ENCODE data around the gene LMX1B.
"Not testable (repeated sequence)": the region's sequence is repeated elsewhere in the genome, so short reads cannot be mapped to it uniquely, and the experiment has no call there.

The LMX1B gene

DNA sequence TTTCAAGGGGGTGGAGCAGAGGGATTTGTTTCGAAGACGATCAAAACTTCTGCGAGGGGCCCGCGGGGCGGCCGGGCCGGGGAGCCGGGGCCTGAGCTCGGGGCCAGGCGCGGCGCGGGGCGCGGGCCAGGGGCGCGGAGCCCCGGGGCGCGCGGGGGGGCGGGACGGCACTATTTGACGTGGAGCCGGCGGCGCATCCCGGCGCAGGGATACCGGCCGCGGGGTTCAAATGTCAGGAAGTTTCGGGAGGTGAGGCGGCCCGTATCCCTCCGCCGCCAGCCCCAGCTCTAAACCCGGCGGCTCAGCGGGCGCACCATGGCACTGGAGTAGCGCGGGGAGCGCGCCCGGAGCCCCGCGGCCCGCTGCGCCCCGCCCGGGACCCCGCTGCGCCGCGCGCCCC is at the start of gene LMX1B:
Gene LMX1B (plus strand): TSS at position 278 of the 400 bp plus-strand sequence. CDS start 522 bp downstream, outside the sequence.
- DNase-seq (ENCODE audit: low spot score) = no peak

- no peak for DNase-seq (ENCODE audit: low spot score)
Observed at GRCh38 chr9:126564128-126564527, 49.6 kb upstream of the LMX1B start.

DNA sequence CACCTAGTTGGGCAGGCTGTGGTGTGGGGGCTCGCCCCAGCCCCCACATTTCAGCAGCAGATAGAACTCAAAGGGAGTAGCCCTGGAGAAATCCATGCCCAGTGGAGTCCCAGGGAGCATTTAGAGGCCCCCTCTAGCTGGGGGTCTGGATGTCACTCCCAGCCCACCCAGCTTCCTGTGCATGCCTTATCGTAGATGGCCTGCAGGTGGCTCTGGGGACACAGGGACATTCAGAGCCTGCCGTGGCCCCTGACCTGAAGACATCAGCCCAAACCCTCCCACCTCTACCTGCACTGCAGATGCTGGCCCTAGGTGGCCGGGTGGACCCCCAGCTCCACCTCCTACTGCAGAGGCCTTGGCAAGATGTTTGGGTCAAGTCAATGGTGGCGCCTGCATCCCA is 49.0 kb upstream of the LMX1B start:
- no peak for DNase-seq (ENCODE audit: low spot score)

DNA sequence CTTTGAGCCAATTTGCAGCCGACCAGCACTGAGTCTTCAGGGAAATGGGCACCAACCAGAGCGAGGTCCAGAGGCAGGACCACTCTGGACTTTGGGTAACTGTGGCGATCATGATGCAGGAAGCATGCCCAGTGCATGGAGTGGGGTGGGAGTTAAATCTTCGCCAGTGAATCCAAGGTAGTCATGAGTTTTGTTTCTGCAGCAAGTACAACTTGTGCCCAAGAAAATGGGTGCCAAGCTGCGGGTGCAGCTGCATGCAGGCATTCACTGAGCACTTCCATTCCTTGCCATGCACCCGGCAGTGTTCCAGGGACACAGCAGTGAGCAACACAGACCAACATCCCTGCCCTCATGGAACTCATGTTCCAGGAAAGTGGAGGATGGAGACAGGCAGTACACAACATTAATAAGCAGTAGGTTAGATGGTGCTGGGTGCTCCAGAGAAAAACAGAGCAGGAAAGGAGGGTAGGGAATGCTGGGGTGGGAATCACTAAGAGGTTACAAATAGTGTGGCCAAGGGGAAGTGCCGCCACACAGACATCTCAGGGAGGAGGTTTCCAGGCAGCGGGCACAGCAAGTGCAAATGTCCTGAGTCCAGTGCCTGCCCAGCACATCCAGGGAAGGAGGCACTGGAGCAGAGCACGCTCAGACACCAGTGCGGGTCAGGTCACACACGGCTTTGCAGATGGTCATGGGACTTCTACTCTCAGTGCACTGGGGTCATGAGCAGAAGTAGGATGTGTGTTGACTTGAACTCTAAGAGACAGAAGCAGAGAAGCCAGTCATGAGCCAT is 48.2 kb upstream of the LMX1B start:
- DNase-seq (ENCODE audit: low spot score) = no peak

- no peak for DNase-seq (ENCODE audit: low spot score)
Observed at GRCh38 chr9:126569036-126569435, 44.7 kb upstream of the LMX1B start.

DNA sequence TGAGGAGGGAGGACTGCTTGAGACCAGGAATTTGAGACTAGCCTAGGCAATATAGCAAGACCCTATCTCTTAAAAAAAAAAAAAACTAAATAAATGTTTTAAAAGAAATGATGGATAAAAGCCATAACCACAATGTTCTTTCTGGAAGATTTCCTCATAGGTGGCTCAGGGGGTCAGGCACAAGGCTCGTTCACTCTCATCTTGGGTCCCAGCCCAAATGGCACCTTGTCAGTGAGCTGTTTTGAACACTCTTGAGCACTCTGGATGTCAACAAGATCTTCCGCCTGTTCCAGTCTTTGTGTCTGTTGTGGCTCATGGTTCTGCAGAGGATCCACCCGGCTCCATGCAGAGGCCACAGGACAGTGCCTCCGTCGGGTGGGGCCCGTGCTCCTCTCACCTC is 35.7 kb upstream of the LMX1B start:
- no peak for DNase-seq (ENCODE audit: low spot score)

DNA sequence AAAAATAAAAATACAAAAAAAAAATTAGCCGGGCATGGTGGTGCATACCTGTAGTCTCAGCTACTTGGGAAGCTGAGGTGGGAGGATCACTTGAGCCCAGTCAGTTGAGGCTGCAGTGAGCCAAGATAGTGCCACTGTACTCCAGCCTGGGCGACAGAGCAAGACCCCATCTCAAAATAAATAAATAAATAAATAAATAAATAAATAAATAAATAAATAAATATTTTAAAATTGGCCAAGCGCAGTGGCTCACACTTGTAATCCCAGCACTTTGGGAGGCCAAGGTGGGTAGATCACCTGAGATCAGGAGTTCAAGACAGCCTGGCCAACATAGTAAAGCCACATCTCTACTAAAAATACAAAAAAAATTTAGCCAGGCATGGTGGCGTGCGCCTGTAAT is 33.4 kb upstream of the LMX1B start:
- DNase-seq (ENCODE audit: low spot score) = not testable (repeated sequence)

DNA sequence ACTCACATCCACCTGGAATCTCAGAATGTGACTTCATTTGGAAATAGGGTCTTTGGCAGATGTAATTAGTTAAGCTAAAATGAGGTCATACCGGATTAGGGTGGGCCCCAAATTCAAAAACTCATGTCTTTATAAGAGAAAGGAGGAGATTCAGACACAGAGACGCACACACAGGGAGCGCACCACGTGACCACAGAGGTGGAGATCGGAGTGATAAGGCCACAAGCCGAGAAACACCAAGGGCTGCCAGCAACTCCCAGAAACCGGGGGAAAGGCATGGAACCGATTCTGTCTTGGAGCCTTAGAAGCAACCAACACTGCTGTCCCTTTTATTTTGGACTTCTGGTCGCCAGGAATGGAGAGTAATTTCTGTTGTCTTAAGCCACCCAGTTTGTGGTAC is 31.8 kb upstream of the LMX1B start:
- DNase-seq (ENCODE audit: low spot score) = no peak

DNA sequence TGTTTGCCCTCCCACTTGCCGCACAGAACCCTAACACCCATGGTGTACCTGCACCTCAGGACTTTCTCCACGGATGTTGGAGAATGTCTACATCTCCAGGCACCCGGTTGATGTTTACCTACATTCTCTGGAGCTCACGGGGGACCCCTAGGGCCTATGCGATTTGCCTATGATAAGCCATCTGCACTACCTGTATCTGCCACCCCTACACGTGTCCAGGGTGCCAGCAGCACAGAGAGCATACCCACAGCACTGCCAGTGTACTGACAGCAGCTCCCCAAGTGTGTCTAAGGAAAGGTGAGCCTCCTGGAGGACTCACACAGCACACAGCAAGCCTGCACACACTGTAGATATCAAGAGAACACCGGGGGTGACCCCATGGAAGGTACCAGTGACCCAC is 31.3 kb upstream of the LMX1B start:
- no peak for DNase-seq (ENCODE audit: low spot score)

DNA sequence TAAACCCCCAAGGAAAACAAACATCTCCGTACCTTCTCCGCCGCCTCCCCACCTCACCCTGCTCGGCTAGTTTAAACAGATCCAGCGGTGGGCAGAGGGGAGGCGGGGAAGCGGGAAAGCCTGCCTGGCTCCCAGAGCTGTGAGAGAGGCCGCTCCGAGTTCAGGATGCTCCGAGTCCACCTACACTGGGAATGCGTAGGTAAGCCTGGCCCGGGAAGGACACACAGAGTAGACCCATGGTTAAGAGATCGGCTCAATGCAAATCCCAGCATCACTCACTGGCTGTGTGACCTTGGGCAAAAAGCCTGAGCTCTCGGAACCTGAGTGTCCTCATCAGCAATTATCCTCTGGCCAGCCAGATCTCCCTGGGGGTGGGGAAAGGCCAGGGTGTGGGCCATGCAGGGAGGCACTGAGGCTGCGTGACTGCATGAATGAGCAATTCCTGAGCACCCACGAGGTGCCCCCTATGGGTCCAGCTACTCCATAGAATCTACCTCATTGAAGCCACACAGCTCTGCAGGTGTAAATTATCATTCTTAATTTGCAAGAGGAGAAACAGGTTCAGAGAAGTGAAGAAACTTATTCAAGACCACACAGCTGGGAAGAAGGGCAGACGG is 30.5 kb upstream of the LMX1B start:
- no peak for DNase-seq (ENCODE audit: low spot score)

GRCh38 chr9:126584611-126585010 is 29.1 kb upstream of the LMX1B start:
- DNase-seq (ENCODE audit: low spot score) = no peak

GRCh38 chr9:126586236-126586635 is 27.5 kb upstream of the LMX1B start:
- no peak for DNase-seq (ENCODE audit: low spot score)

DNA sequence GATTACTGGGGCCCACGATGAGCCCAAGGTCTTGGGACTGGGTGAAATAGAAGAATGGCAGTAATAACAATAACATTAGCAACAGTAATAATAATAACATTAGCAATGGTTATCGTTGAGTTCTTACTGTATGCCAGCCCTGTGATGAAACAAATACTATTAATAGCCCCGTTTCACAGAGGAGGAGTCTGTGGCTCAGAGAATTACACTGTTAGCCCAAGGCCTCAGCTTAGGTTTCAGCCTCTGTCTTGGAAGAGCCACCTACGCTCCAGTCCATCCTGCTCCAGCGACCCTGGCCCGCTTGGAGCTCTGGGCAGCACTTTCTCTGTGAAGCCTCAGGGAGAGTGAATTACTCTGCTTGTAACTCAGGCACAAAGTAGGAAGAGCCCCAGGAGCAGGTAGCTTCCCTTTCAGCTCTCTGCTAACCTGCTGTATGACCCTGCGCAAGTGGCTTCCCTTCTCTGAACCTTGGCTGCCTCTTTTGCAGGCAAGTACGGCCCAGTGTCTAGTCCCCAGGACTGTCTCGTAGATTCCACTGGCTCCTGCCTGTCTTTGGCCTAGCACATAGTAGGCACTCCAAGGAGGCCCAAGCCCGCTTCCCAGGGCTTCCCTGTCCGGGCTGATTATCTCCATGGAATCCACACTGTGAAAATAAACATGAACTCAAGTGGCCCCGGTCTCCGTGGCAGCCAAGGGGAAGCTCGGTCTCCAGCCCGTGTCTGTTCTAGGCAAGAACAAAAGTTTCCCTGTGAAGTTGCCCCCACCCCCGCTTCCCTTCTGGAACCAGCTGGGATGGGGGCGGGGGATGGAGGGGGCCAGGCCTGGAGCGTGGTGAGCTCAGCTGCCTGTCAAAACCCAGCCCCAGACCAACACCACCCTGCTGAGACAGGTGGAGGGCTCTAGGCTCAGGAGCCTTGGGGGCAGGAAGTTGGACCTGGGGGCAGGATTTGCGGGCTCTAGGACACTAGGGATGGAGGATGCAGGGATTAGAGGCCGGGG is 26.2 kb upstream of the LMX1B start:
- DNase-seq (ENCODE audit: low spot score) = no peak

DNA sequence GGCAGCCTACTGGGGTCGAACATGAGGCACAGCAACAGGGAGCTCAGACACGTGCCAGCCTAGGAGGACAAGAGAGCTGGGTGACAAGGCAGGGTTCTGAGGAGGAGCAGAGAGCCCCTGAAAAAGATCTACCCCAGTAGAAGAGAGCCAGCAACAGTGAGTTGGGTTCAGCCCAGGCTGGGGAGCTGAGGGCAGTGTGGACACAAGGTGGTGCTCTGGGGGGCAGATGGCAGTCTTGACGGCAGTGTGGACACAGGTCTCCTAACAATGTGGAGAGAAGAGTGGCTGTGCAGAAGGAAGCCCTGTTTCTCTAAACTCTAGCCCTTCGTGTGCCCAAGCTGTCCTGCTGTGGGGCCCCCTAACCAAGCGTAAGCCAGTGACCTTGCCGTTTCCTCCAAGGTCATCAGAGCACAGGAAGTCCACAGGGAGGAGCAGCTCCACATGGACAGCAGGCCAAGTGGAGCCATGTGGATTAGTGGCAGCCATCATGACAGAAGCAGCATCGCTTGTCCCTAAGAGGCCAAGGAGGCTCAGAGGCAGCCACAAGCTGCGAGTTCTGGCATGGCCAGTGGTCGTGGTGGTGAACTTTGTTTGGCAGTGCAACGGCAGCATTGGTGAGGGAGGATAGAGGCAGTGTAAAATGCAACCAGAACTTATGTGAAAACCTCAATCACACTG is 25.1 kb upstream of the LMX1B start:
- no peak for DNase-seq (ENCODE audit: low spot score)

GRCh38 chr9:126589349-126589748 is 24.4 kb upstream of the LMX1B start:
- no peak for DNase-seq (ENCODE audit: low spot score)

GRCh38 chr9:126591083-126591482 is 22.6 kb upstream of the LMX1B start:
- no peak for DNase-seq (ENCODE audit: low spot score)

- no peak for DNase-seq (ENCODE audit: low spot score)
Observed at GRCh38 chr9:126591922-126592321, 21.8 kb upstream of the LMX1B start.

DNA sequence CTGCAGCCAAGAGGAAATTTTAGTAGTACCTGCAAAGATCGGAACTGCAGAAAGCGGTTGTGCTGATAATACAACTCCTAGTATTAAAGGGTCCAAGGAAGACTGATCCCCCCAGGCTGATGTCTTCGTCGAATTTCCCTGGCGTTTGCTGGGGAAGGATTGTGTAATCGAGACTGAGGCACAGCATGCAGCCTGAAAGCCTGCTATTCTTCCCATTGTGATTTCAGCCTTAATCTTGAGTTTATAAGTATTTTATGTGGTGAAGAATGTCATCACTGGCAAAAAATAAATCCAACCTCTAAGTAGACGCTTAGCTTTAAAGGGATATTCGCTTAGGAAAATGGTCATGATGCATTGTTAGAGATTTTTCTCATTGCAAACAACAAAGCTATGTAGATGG is 21.3 kb upstream of the LMX1B start:
- no peak for DNase-seq (ENCODE audit: low spot score)

DNA sequence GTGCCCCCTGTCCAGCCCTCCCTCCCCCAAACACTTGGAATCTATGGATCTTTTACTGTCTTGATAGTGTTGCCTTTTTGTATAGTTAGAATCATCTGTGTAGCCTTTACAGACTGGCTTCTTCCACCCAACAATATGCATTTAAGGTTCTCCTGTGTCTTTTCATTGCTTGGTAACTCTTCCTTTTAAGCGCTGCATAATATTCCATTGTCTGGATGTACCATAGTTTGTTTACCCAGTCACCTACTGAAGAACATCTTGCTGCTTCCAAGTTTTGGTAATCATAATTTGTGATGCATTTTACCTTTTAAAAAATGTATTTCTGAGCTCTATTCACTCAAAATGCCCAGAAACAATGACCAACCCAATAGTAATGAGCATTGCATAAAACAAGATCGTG is 17.7 kb upstream of the LMX1B start:
- DNase-seq (ENCODE audit: low spot score) = no peak

GRCh38 chr9:126599047-126599650 is 14.6 kb upstream of the LMX1B start:
- no peak for DNase-seq (ENCODE audit: low spot score)
